NCI-H1105 treated with DMSO at 0.1 percent for 48 hours (cell line): Measurements from ENCODE around the gene AMOT.

ENCODE experiments used
- DNase-seq: peaks from one replicate; lab custom pipeline; 2025; lab: John Stamatoyannopoulos, UW

Gene AMOT

DNA sequence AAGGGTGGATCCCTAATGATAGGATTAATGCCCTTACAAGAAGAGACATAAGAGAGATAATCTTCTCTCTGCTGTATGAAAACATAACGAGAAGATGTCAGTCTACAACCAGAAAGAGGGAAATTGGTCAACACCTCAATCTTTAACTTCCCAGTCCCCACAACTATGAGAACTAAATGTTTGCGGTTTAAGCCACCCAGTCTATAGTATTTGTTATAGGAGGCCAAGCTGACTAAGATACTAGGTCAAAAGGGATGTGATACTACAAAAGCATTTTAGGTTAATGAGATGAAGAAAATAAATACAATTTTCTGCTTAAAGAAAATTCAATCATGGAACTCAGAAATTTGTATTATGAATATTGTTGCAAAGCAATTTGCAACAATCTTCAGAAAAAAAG is 105.5 kb downstream of the AMOT start:
- no peak for DNase-seq

DNA sequence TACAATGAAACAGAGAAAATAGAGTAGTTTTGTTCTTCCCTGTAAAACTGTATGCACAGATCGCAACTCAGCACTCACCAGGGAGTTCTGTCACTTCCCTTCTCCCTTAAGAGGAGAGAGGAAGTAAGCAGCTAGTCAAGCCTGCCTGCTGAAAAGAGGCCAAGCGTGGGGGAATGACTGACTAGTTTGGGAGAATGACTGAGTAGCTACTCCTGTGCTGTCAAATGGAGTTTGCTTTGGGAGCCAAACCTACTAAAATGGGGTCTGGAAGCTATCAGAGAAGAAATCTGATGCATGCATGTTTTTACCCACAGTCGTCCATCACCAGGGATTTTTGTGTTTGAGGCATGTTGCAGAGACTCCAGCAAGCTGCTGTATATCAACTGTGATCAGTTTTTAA is 106.3 kb downstream of the AMOT start:
- DNase-seq: no peak

DNA sequence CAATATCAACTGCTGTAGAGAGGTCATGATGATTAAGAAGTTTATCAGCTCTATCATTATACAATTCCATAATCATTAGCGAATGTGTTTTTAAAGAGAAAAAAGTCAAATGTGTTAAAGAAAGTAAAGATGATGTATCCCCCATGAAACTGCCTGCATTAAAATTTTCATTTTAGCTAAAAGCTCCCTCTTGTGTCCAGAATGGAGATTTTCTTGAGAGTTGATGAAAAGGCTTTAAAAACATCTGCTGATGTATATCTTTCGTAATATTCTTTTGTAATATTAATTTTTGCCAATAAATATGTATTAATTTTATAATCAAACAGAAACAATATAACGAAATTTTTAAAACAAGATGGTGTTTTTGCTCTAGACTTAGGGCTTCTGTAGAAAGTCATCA is 108.8 kb downstream of the AMOT start:
- peak; percentile 4 for DNase-seq
